ENCODE data around the gene MYOF.
A peak's percentile ranks its signal among the peaks of the same experiment; 100 is the strongest.
"Not testable (repeated sequence)": the region's sequence is repeated elsewhere in the genome, so short reads cannot be mapped to it uniquely, and the experiment has no call there.

The MYOF gene

GRCh38 chr10:93296151-93296550 is 186.0 kb downstream of the MYOF start:
- ChIA-PET CTCF (no interaction called here), POLR2A (no interaction called here)
- DNase-seq (ENCODE audit: extremely low spot score): no peak
- TF ChIP-seq CTCF (IDR thresholded peaks at IDR 0.05; ENCODE audit: control extremely low read depth, extremely low read depth, low read depth, missing control alignments): no peak

GRCh38 chr10:93293999-93294398 is 188.1 kb downstream of the MYOF start:
- no peak for DNase-seq (ENCODE audit: extremely low spot score)
- POLR2A ChIA-PET: no interaction called here
- CTCF ChIA-PET: no interaction called here
- TF ChIP-seq CTCF (IDR thresholded peaks at IDR 0.05; ENCODE audit: control extremely low read depth, extremely low read depth, low read depth, missing control alignments): no peak

GRCh38 chr10:93290661-93291354 is 191.3 kb downstream of the MYOF start:
- no peak for DNase-seq (ENCODE audit: extremely low spot score)
- POLR2A ChIA-PET: no interaction called here
- CTCF ChIA-PET: interaction anchor here (1.2 to 2.3 kb wide), 8 partner anchors 11 to 405 kb away, joined by 3 to 11 read pairs (median 4); no protein-coding TSS in a partner anchor
- TF ChIP-seq CTCF (IDR thresholded peaks at IDR 0.05; ENCODE audit: control extremely low read depth, extremely low read depth, low read depth, missing control alignments): no peak

- TF ChIP-seq CTCF (IDR thresholded peaks at IDR 0.05; ENCODE audit: control extremely low read depth, extremely low read depth, low read depth, missing control alignments): peak; percentile 81
- POLR2A ChIA-PET: no interaction called here
- CTCF ChIA-PET: interaction anchor here (0.9 to 2.3 kb wide), 5 partner anchors 9 to 324 kb away, joined by 3 to 11 read pairs (median 4); no protein-coding TSS in a partner anchor
- DNase-seq (ENCODE audit: extremely low spot score): peak; percentile 74
These were observed 193.2 kb downstream of the MYOF start for GRCh38 chr10:93288679-93289634.

GRCh38 chr10:93287775-93288174 is 194.4 kb downstream of the MYOF start:
- DNase-seq (ENCODE audit: extremely low spot score): no peak
- ChIA-PET POLR2A (no interaction called here), CTCF (interaction anchor here (1.1 kb wide), 1 partner anchor 206 kb away, joined by 4 read pairs; no protein-coding TSS in a partner anchor)
- no peak for TF ChIP-seq CTCF (IDR thresholded peaks at IDR 0.05; ENCODE audit: control extremely low read depth, extremely low read depth, low read depth, missing control alignments)

GRCh38 chr10:93284246-93284645 is 197.9 kb downstream of the MYOF start:
- CTCF ChIA-PET: interaction anchor here (1.2 kb wide), 1 partner anchor 199 kb away, joined by 3 read pairs; no protein-coding TSS in a partner anchor
- POLR2A ChIA-PET; DNase-seq (ENCODE audit: extremely low spot score): not testable (repeated sequence)

GRCh38 chr10:93281367-93281720 is 200.8 kb downstream of the MYOF start:
- ChIA-PET CTCF (interaction anchor here (1.9 kb wide), 1 partner anchor 58 kb away, joined by 5 read pairs; no protein-coding TSS in a partner anchor), POLR2A (no interaction called here)
- no peak for TF ChIP-seq CTCF (IDR thresholded peaks at IDR 0.05; ENCODE audit: control extremely low read depth, extremely low read depth, low read depth, missing control alignments)
- DNase-seq (ENCODE audit: extremely low spot score): no peak

Measured in GM10248 (cell line).